ENCODE data around the gene POLR3H. TPM values are rescaled to one million over a fixed set of nuclear protein-coding genes. Genes with fewer than 3 reads are reported as not detected.

The POLR3H gene
- total and polyA plus RNA-seq, 10 of the 15 experiments (the other 5 are each of a cell fraction or from before 2014, with no cell fraction given), result 3.5 to 62.7 (median 24.6) TPM

DNA sequence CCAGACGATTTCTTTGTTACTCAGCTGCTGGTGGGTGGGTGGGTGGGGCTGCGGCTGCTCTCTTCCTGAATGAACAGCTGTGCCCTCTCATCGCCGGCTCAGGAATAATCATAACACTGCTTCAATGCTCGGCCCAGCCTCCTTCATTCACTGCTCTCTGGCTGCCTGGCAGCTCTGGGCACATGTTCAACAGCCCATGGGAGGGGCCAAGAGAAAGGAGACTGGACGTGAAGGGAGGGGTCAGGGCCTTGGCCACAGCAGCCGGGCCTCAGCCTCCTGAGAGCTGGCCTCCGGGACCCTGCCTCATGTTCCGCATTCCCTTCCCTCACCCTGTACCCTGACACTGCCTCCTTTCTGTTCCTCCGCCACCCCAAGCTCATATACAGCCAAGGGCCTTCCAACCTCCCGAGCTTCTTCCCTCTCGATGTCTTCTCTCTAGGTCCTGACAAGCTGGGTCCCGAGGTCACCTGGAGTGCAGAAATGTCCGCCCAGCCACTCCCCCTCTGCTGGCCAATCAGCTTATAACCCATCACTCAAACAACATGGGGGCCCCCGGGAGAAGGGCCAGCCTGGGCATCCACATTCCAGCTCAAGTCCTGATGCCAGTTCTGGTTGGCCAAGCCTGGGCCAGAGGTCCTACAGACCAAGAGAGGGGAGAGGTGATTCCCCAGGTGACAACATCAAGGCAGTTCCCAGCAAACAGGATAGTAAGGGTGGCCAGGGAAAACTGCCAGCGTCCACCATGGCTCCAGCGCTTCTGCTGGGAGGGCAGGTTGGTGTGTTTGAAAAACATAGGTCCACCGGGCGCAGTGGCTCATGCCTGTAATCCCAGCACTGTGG lies 13.4 kb upstream of the POLR3H start:
- no TSS peak for BruUV-seq (replicated peaks)
- ChIA-PET RAD21 (ENCODE audit: unreplicated experiment) (no interaction called here), CTCF (interaction anchor here (0.9 to 1.1 kb wide), 2 partner anchors 27 to 155 kb away, joined by 3 read pairs; no protein-coding TSS in a partner anchor), POLR2A (interaction anchor here (0.5 kb wide), 1 partner anchor 276 kb away, joined by 3 read pairs; the partner anchor contains the start of gene SREBF2), SMC1A (ENCODE audit: uncharacterized antibody, unreplicated experiment) (no interaction called here)
- H3K79me2 ChIP-seq (ENCODE audit: control insufficient read depth, insufficient read depth, low read length), result no peaks in the 10 kb centered on the region
- H3K4me3 ChIP-seq, result no peak overlapping the region
- H3K4me1 ChIP-seq (ENCODE audit: control insufficient read depth, insufficient read depth, low read length), result no peaks in the 10 kb centered on the region; the same call in 1 of the 2 replicates
- WGBS (ENCODE audit: insufficient coverage, insufficient replicate concordance, low lambda C conversion rate, missing lambda C conversion rate), result 40% methylated on average over 19 of the region's 19 CpGs
- intact Hi-C loops (cut with micrococcal nuclease; ENCODE audit: unreplicated experiment), result no loop called here
- no peak overlapping the region for H2AFZ ChIP-seq (ENCODE audit: control insufficient read depth, low read depth, low read length)
- no peak overlapping the region for H3K27ac ChIP-seq (ENCODE audit: control insufficient read depth, insufficient read depth)
- no peaks in the 10 kb centered on the region for H3K9me3 ChIP-seq (replicated peaks; ENCODE audit: control insufficient read depth, insufficient read depth, low read length)
- peaks cover 0 to 5% of the 10 kb centered on the region in 2 experiments; a peak in 3 of 4 replicates for H3K27me3 ChIP-seq (replicated peaks in 1 of 2; ENCODE audit: control insufficient read depth in 2 of 2, insufficient read depth in 2 of 2, low read length in 1 of 2)
- TF ChIP-seq NBN (IDR thresholded peaks at IDR 0.05) (no peak), BHLHE40 (IDR thresholded peaks at IDR 0.05; ENCODE audit: borderline replicate concordance in 1 of 2, low read depth in 2 of 2, low read length in 1 of 2) (no peak), PML (IDR thresholded peaks at IDR 0.05; ENCODE audit: low read length) (no peak), MXI1 (IDR thresholded peaks at IDR 0.05; ENCODE audit: low read depth, low read length) (no peak), NR2C2 (IDR thresholded peaks at IDR 0.05; ENCODE audit: borderline replicate concordance, control insufficient read depth, insufficient read length, low read depth) (no peak), JUND (IDR thresholded peaks at IDR 0.05; ENCODE audit: low read depth, low read length) (no peak), RB1 (IDR thresholded peaks at IDR 0.05; ENCODE audit: borderline replicate concordance) (no peak)
- H3K9ac ChIP-seq (ENCODE audit: control insufficient read depth, insufficient read depth, low read length), result no peak overlapping the region
- no peak overlapping the region for H3K4me2 ChIP-seq (ENCODE audit: control insufficient read depth, insufficient read depth)
- DNase-seq (ENCODE audit: low read depth, low spot score) (no peak), ATAC-seq (no peak), FAIRE-seq (no peak)
- H3K36me3 ChIP-seq (ENCODE audit: control insufficient read depth in 2 of 2, insufficient read depth in 2 of 2, low read length in 1 of 2), result no peaks in the 10 kb centered on the region
- in situ Hi-C loops (cut with MboI), result no loop called here
- H4K20me1 ChIP-seq (ENCODE audit: control insufficient read depth, insufficient read depth), result no peaks in the 10 kb centered on the region

Data from GM12878 (cell line).